Gastroesophageal sphincter (tissue), 3 donors: ENCODE results near the gene SMG5.

ENCODE experiments used
- CTCF ChIP-seq, 4 experiments: fragments of 200-600 bp in 2 of 4; fragments of 450-650 bp in 2 of 4; sonication (generic) in 1 of 4; IDR thresholded peaks; one replicate each; pipeline ENCODE4 v1.5.1; 2017 to 2019; ENCODE audit warnings: antibody characterized with exemption in 4 of 4, mild to moderate bottlenecking in 2 of 4, moderate library complexity in 2 of 4
- EP300 ChIP-seq: sonication (generic); formaldehyde crosslinking; IDR thresholded peaks from one replicate; pipeline ENCODE4 v1.6.1; 2017; ENCODE audit warnings: antibody characterized with exemption, mild to moderate bottlenecking

DNA sequence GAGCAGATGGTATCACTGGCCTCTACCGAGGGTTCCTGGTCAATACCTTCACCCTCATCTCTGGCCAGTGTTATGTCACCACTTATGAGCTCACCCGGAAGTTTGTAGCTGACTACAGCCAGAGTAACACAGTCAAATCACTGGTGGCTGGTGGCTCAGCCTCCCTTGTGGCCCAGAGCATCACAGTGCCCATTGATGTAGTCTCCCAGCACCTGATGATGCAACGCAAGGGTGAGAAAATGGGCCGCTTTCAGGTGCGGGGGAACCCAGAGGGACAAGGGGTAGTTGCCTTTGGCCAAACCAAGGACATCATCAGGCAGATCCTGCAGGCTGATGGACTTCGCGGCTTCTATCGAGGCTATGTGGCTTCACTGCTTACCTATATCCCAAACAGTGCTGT lies 82.6 kb downstream of the SMG5 start:
- no peak for TF ChIP-seq CTCF (IDR thresholded peaks at IDR 0.05)
- TF ChIP-seq EP300 = no peak
